Upper lobe of left lung (tissue), 4 donors: Measurements from ENCODE around the gene CCDC180.

Experiments used
- CTCF ChIP-seq, 6 experiments: fragments of 450-650 bp in 4 of 6; fragments of 200-600 bp in 2 of 6; sonication (generic) in 2 of 6; IDR thresholded peaks; one replicate each; pipeline ENCODE4 v1.5.1; 2016 to 2019; ENCODE audit warnings: antibody characterized with exemption in 6 of 6
- POLR2A ChIP-seq, 4 donors: fragments of 450-650 bp; IDR thresholded peaks; one replicate each; pipeline ENCODE4 v1.5.1; 2016 to 2017; ENCODE audit warnings: antibody characterized with exemption in 4 of 4, mild to moderate bottlenecking in 2 of 4
- POLR2AphosphoS5 ChIP-seq, 2 donors: sonication (generic); formaldehyde crosslinking; IDR thresholded peaks; one replicate each; pipeline ENCODE4 v1.5.1; 2017; ENCODE audit warnings: antibody characterized with exemption in 2 of 2

- TF ChIP-seq CTCF (IDR thresholded peaks at IDR 0.05) (no peak), POLR2AphosphoS5 (IDR thresholded peaks at IDR 0.05) (no peak), POLR2A (IDR thresholded peaks at IDR 0.05) (no peak)
Observed at GRCh38 chr9:97305501-97306298, 1.8 kb upstream of the CCDC180 start.
